Dermis blood vessel endothelial cell (primary cell): ENCODE measurements around the gene XYLT1. TPM values are rescaled to one million over a fixed set of nuclear protein-coding genes. Genes with fewer than 3 reads are reported as not detected.
"Not testable (repeated sequence)": the region's sequence is repeated elsewhere in the genome, so short reads cannot be mapped to it uniquely, and the experiment has no call there.

Source experiments
- DNase-seq: peaks from one replicate; pipeline ENCODE4 v3.0.0; 2010
- total RNA-seq: library from RNA; depleted of rRNA; stranded (reverse); fragments of >200 nt; gene quantifications from 2 replicates; pipeline ENCODE4 v1.2.3, GENCODE V29; 2014

The XYLT1 gene, protein sequence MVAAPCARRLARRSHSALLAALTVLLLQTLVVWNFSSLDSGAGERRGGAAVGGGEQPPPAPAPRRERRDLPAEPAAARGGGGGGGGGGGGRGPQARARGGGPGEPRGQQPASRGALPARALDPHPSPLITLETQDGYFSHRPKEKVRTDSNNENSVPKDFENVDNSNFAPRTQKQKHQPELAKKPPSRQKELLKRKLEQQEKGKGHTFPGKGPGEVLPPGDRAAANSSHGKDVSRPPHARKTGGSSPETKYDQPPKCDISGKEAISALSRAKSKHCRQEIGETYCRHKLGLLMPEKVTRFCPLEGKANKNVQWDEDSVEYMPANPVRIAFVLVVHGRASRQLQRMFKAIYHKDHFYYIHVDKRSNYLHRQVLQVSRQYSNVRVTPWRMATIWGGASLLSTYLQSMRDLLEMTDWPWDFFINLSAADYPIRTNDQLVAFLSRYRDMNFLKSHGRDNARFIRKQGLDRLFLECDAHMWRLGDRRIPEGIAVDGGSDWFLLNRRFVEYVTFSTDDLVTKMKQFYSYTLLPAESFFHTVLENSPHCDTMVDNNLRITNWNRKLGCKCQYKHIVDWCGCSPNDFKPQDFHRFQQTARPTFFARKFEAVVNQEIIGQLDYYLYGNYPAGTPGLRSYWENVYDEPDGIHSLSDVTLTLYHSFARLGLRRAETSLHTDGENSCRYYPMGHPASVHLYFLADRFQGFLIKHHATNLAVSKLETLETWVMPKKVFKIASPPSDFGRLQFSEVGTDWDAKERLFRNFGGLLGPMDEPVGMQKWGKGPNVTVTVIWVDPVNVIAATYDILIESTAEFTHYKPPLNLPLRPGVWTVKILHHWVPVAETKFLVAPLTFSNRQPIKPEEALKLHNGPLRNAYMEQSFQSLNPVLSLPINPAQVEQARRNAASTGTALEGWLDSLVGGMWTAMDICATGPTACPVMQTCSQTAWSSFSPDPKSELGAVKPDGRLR
- total RNA-seq = 1.3 and 2.0 TPM in 2 replicates

DNA sequence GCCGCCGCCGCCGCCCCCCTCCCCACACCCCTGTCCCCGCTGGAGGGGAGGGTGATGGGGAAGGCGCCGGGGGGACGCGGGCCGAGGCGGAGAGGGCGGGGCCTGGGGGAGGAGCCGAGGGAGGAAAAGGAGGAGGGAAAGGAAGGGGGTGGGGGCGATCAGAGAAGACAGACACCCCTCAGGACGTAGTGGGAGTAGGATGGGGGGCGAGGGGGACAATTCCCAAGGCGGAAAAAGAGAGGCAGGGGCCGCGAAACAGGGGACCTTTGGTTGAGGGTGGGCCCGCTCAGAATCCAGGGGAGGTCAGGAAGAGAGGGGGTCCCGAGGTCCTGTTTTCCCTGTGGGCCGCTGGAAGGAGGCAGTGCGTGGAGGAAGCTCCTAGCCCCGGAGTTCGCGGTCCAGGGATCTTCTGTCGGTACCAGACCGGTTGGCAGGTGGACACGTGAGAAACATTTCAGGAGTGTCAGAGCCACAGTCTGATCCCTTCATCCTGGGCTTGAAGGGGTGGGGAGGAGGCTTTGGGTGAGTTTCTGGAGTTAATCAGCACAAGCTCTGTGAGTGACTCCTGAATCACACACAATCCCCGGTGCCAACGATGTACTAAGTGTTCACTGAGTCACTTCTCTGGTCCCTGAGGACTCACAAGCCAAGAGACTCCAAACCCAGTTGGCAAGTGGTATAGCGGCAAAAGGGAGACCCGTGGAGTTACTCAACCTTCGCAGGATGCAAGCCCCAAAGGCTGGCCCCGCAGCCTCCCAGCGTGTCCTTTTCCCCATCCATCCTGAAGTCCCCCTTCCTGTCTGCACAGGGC, at the start of gene XYLT1:
Gene XYLT1 (minus strand): TSS at position 53 of the 811 bp plus-strand sequence. CDS start 164 bp downstream, outside the sequence.
- DNase-seq = peak; percentile 19

DNA sequence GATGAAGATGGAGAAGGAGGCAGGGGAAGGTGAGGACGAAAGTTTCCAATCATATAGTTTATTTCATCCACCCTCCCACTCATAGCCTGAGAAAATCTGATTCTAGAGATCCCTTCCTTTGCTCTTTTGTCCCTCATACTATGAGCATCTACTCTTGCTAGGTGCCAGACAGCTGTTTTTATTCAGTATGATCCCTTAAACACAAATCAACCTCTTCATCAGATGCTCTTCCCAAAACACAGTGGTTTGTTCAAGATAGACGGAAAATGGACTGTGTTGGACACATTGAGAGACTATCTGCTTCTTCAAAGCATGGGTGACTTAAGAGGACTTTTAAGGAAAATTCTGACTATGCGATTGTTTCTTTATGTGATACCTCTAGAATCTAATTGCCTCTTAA, 49.4 kb upstream of the XYLT1 start:
- DNase-seq = no peak

DNA sequence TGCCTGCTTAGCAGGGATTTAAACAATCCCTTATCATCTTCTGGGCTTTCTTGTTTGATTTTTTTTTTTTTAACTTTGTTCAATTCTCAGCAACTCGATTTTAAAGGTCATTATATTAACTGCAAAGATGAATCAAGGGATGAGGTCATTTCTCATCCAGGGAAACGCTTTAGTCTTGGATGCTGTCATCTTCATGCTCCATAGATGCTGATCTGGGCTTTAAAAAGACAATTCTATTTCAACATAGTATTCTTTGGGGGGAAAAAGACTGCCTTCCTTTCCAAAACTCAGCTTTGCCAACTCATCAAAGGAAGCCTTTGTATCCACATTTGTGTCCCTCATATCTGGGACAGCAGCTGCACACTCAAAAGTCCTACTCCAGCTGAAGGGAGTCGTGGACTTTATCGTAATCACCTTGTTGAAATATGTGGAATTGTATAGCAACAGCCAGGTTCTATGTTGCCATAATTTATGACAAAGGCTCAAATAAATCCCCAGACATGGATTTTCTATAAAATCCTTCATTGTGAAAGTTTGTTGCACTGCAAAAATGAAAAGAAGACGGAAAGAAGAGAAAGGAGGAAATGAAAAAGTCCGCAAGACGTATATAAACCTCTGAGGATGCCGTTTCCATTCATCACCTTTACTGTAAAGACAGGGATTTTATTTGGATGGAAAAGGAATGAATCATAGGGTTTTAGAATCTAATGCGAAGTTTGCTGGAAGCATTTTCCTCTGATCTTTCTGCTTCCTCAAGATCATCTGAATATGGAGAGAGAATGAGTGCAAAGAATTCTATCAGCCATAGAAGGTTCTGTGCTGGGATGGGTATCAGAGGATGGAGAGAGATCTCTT, 48.6 kb upstream of the XYLT1 start:
- no peak for DNase-seq

GRCh38 chr16:17518441-17518840, 47.7 kb upstream of the XYLT1 start:
- no peak for DNase-seq

GRCh38 chr16:17515421-17516210, 44.9 kb upstream of the XYLT1 start:
- no peak for DNase-seq

GRCh38 chr16:17512636-17513220, 42.0 kb upstream of the XYLT1 start:
- DNase-seq = no peak

GRCh38 chr16:17511340-17511739, 40.6 kb upstream of the XYLT1 start:
- no peak for DNase-seq

GRCh38 chr16:17510567-17510966, 39.8 kb upstream of the XYLT1 start:
- no peak for DNase-seq

- DNase-seq = no peak
Observed at GRCh38 chr16:17509194-17509593, 38.4 kb upstream of the XYLT1 start.

GRCh38 chr16:17508303-17508702, 37.5 kb upstream of the XYLT1 start:
- DNase-seq = no peak

- not testable (repeated sequence) for DNase-seq
Observed at GRCh38 chr16:17507516-17507915, 36.8 kb upstream of the XYLT1 start.

- DNase-seq = not testable (repeated sequence)
Observed at GRCh38 chr16:17505828-17506227, 35.1 kb upstream of the XYLT1 start.

- DNase-seq = no peak
Observed at GRCh38 chr16:17504050-17504449, 33.3 kb upstream of the XYLT1 start.

- no peak for DNase-seq
Observed at GRCh38 chr16:17503331-17503730, 32.6 kb upstream of the XYLT1 start.

- no peak for DNase-seq
Observed at GRCh38 chr16:17501321-17501720, 30.6 kb upstream of the XYLT1 start.

- DNase-seq = no peak
Observed at GRCh38 chr16:17499223-17499902, 28.6 kb upstream of the XYLT1 start.

- DNase-seq = no peak
Observed at GRCh38 chr16:17497648-17498047, 26.9 kb upstream of the XYLT1 start.

- no peak for DNase-seq
Observed at GRCh38 chr16:17496891-17497290, 26.1 kb upstream of the XYLT1 start.

GRCh38 chr16:17493012-17493411, 22.3 kb upstream of the XYLT1 start:
- no peak for DNase-seq
